Body of pancreas (tissue), 4 donors: ENCODE results near the gene PA2G4. TPM values are rescaled to one million over a fixed set of nuclear protein-coding genes. Genes with fewer than 3 reads are reported as not detected.

Source experiments
- ATAC-seq: fragments of 150-250 bp; one replicate; pipeline ENCODE4 v1.9.1; 2016
- DNase-seq, 4 donors: peaks; one replicate each; pipeline ENCODE4 v3.0.0-alpha.2; 2019
- H3K27ac ChIP-seq, 4 donors: fragments of 200-600 bp; sonication (generic); 1 replicate in 3 of 4; 2 replicates in 1 of 4; pipeline versions ENCODE4 v1.5.1 to v1.6.1; 2016 to 2019; ENCODE audit warnings: mild to moderate bottlenecking in 1 of 4, mixed read lengths in 1 of 4, moderate library complexity in 1 of 4
- H3K27me3 ChIP-seq, 2 donors: fragments of 200-600 bp; sonication (generic); one replicate each; pipeline ENCODE4 v1.6.0; 2016; ENCODE audit warnings: mild to moderate bottlenecking in 1 of 2
- H3K36me3 ChIP-seq, 2 donors: fragments of 200-600 bp; sonication (generic); replicated peaks in 1 of 2; 2 replicates each; pipeline ENCODE4 v1.5.1; 2016; ENCODE audit warnings: low read depth in 2 of 2; ENCODE audit not compliant: insufficient read depth in 1 of 2
- H3K4me1 ChIP-seq: fragments of 200-600 bp; sonication (generic); one replicate; pipeline ENCODE4 v1.6.0; 2016
- H3K4me3 ChIP-seq, 2 donors: fragments of 200-600 bp; sonication (generic); 1 replicate in 1 of 2; 2 replicates in 1 of 2; pipeline ENCODE4 v1.5.1; 2016 to 2019
- H3K9me3 ChIP-seq, 3 donors: fragments of 200-600 bp; sonication (generic); 1 replicate in 2 of 3; 2 replicates in 1 of 3; pipeline ENCODE4 v1.5.1; 2016
- CTCF ChIP-seq, 7 experiments: fragments of 450-650 bp in 4 of 7; fragments of 200-600 bp in 3 of 7; sonication (generic) in 3 of 7; IDR thresholded peaks; one replicate each; pipeline ENCODE4 v1.5.1; 2016 to 2019; ENCODE audit warnings: antibody characterized with exemption in 7 of 7
- POLR2A ChIP-seq, 3 donors: fragments of 450-650 bp; IDR thresholded peaks; one replicate each; pipeline ENCODE4 v1.6.1; 2016; ENCODE audit warnings: antibody characterized with exemption in 3 of 3, mild to moderate bottlenecking in 2 of 3
- WGBS, 2 donors: methylation state at CpG; one replicate each; pipeline ENCODE4 v1.1.5; 2017; 5-methylcytosine and 5-hydroxymethylcytosine counted together
- intact Hi-C: fragments of 100-400 bp; cut with DNase I; formaldehyde crosslinking; loops from one replicate; pipeline ENCODE4 v1.15.1; 2023
- total RNA-seq, 2 donors: library from RNA; depleted of rRNA; stranded (reverse); fragments of >200 nt; gene quantifications; one replicate each; pipeline ENCODE4 v1.1.0, GENCODE V29; 2016

The PA2G4 gene
- total RNA-seq, 2 donors from 2014 or later = 49.4 to 107 TPM

DNA sequence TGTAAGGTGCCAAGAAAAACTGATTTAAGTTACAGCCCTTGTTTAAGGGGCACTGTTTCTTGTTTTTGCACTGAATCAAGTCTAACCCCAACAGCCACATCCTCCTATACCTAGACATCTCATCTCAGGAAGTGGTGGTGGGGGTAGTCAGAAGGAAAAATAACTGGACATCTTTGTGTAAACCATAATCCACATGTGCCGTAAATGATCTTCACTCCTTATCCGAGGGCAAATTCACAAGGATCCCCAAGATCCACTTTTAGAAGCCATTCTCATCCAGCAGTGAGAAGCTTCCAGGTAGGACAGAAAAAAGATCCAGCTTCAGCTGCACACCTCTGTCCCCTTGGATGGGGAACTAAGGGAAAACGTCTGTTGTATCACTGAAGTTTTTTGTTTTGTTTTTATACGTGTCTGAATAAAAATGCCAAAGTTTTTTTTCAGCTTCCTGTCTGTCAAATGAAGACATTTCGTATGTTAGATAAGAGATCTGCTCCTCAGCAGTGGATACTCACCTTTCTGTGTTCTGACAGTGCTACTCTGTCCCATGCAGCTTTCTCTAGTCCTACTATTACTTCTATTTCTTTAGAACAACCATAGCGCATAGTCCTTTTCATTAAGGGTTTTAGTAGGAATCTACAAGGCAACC lies 1.2 kb upstream of the PA2G4 start:
- H3K4me1 ChIP-seq = peaks cover 24% of the 10 kb centered on the region
- ATAC-seq (no peak), DNase-seq (no peak)
- no peak for TF ChIP-seq POLR2A (IDR thresholded peaks at IDR 0.05)
- TF ChIP-seq CTCF (IDR thresholded peaks at IDR 0.05) = no peak
- peaks cover 0 to 16% of the 10 kb centered on the region in 2 donors for H3K36me3 ChIP-seq
- H3K27ac ChIP-seq = peak overlapping the region in 3 of 4 donors; percentile 82 to 85 (median 82)
- no peaks in the 10 kb centered on the region for H3K9me3 ChIP-seq
- H3K4me3 ChIP-seq = peak overlapping the region in 1 of 2 donors; percentile 25
- intact Hi-C loops = no loop called here
- no peaks in the 10 kb centered on the region for H3K27me3 ChIP-seq
- 24% methylated on average over 6 of the region's 6 CpGs for WGBS, 2 donors

- DNase-seq (no peak), ATAC-seq (no peak)
- Histone ChIP-seq H3K4me1 (peaks cover 24% of the 10 kb centered on the region), H3K36me3 (peaks cover 0 to 22% of the 10 kb centered on the region in 2 donors), H3K4me3 (peak overlapping the region in 1 of 2 donors; percentile 25), H3K27ac (peak overlapping the region; percentile 78 to 85 (median 82)), H3K27me3 (no peaks in the 10 kb centered on the region), H3K9me3 (no peaks in the 10 kb centered on the region)
- TF ChIP-seq CTCF (IDR thresholded peaks at IDR 0.05) = no peak
- WGBS, 2 donors = 0 to 2% methylated on average over 8 of the region's 8 CpGs
- intact Hi-C loops = no loop called here
Measured at GRCh38 chr12:56103823-56104108, 593 bp upstream of the PA2G4 start.

DNA sequence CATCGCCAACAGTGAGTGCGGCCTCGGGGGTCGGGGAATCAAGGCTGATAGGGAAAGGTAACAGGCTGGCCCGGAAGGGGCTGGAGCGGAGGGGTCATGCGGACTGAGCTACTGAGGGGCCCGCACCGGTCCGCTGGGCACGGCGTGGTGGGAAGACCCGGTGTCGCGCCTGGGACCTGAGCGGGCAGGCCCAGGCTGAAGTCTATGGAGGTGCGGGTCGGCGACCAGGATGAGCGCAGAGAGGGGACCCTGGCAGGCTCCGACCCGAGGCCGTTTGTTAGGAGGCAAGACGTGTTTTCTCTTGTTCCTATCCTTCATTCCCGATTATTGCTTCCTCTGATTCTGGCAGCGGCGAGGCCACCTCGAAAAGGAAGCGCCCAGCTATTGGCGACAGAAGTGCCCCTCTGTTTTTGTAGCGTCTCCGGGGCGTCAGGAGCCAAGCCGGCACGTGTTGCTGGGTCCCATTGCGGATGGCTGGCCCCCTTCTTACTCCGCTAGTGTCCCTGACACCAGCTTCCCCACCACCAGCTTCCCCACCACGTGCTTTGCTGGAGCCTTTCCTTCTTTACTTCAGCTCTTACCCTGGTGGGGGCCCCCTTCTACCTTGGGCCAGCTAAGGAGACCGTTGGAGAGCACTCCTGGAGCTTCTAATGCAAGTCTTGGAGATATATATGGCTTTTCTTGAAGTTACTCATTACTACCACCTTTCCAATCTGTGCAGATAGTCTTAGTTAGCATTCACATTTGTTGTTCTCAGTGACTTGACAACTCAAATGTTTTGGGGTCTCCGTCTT lies 653 bp downstream of the PA2G4 start:
- Histone ChIP-seq H3K36me3 (peaks cover 0 to 27% of the 10 kb centered on the region in 2 donors), H3K4me1 (peaks cover 24% of the 10 kb centered on the region), H3K27ac (peak overlapping the region; percentile 73 to 85 (median 82)), H3K9me3 (no peaks in the 10 kb centered on the region), H3K27me3 (no peaks in the 10 kb centered on the region), H3K4me3 (peak overlapping the region; percentile 73 to 81)
- ATAC-seq (peak; percentile 16), DNase-seq (peak in 3 of 4 donors; percentile 23 to 35 (median 30))
- TF ChIP-seq CTCF (IDR thresholded peaks at IDR 0.05) (no peak), POLR2A (IDR thresholded peaks at IDR 0.05) (no peak)
- intact Hi-C loops = no loop called here
- WGBS, 2 donors = 1% methylated on average over 18 to 40 of the region's 40 CpGs

DNA sequence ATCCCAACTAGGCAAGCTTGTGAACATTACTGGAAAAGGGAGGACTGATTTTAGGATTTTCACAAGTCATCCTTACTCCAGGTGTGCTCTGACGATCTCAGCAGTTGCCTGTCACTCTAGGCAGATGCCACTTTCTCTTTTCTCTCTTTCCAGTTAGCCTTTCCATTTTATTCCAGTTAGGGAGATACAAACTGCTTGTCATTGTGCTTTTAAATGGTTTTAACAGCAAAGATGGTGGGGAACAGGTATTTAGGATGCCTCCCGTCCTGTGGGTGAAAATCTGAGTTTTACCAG lies 1.2 kb downstream of the PA2G4 start:
- no peak for TF ChIP-seq CTCF (IDR thresholded peaks at IDR 0.05)
- no peak for TF ChIP-seq POLR2A (IDR thresholded peaks at IDR 0.05)
- H3K9me3 ChIP-seq = no peaks in the 10 kb centered on the region
- intact Hi-C loops = no loop called here
- no peak overlapping the region for H3K27ac ChIP-seq
- H3K4me3 ChIP-seq = peak overlapping the region in 1 of 2 donors; percentile 81
- 26 to 32% methylated on average over 2 of the region's 2 CpGs for WGBS, 2 donors
- no peak for ATAC-seq
- H3K27me3 ChIP-seq = no peaks in the 10 kb centered on the region
- H3K36me3 ChIP-seq = peaks cover 3 to 27% of the 10 kb centered on the region in 2 donors
- DNase-seq = no peak
- H3K4me1 ChIP-seq = peaks cover 24% of the 10 kb centered on the region

DNA sequence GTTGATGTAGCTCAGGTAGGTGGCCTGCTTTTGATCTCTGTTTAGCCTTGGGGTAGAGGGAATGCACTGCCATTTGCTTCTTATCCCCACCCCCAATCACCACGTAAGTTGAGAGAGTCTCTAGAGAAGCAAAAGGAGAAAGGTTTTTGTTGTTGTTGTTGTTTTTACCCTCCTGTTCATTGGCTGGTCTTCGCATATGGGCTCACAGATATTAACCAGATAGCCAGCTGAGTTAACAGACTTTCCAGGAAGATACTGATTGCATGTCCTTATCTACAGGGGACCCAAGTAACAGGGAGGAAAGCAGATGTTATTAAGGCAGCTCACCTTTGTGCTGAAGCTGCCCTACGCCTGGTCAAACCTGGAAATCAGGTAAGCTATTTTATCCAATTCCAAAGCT lies 2.9 kb downstream of the PA2G4 start:
- Histone ChIP-seq H3K36me3 (peaks cover 5 to 37% of the 10 kb centered on the region in 2 donors), H3K4me1 (peaks cover 24% of the 10 kb centered on the region), H3K4me3 (no peak overlapping the region), H3K9me3 (no peaks in the 10 kb centered on the region), H3K27me3 (no peaks in the 10 kb centered on the region), H3K27ac (no peak overlapping the region)
- intact Hi-C loops = no loop called here
- no peak for DNase-seq
- no peak for TF ChIP-seq POLR2A (IDR thresholded peaks at IDR 0.05)
- no peak for TF ChIP-seq CTCF (IDR thresholded peaks at IDR 0.05)
- 88 to 91% methylated on average over 3 of the region's 3 CpGs for WGBS, 2 donors
- ATAC-seq = no peak
